Ishikawa (cell line): ENCODE results near the gene GPX4.

Experiments used
- EGR1 ChIP-seq: IDR thresholded peaks from 2 replicates; pipeline ENCODE4 v1.6.1; 2012
- EP300 ChIP-seq: IDR thresholded peaks from 2 replicates; pipeline ENCODE4 v1.6.1; 2012; ENCODE audit warnings: borderline replicate concordance

- TF ChIP-seq EGR1 (no peak), EP300 (no peak)
Observed at GRCh38 chr19:1064661-1065605, 38.9 kb upstream of the GPX4 start.
